Right lobe of liver (tissue), 6 donors: ENCODE results near the gene TYW1. TPM values are rescaled to one million over a fixed set of nuclear protein-coding genes. Genes with fewer than 3 reads are reported as not detected.
"Not testable (repeated sequence)": the region's sequence is repeated elsewhere in the genome, so short reads cannot be mapped to it uniquely, and the experiment has no call there.

ENCODE experiments used
- ATAC-seq, 4 donors: fragments of 200-7000 bp; cut with Tn5 transposase; one replicate each; pipeline ENCODE4 v1.9.1; 2020; ENCODE audit warnings: mild to moderate bottlenecking in 4 of 4, moderate library complexity in 4 of 4
- DNase-seq, 3 donors: peaks; one replicate each; pipeline ENCODE4 v3.0.0-alpha.2; 2020
- H3K27ac ChIP-seq, 3 donors: fragments of 200-600 bp; one replicate each; pipeline ENCODE4 v1.8.0; 2022
- H3K27me3 ChIP-seq, 2 donors: fragments of 200-600 bp; one replicate each; pipeline ENCODE4 v1.8.0; 2022
- H3K36me3 ChIP-seq, 4 donors: fragments of 200-600 bp; sonication (generic) in 1 of 4; one replicate each; pipeline versions ENCODE4 v1.5.1 to v1.8.0; 2017 to 2022; ENCODE audit warnings: control low read depth in 1 of 4
- H3K4me1 ChIP-seq, 4 donors: fragments of 200-600 bp; sonication (generic) in 1 of 4; one replicate each; pipeline versions ENCODE4 v1.5.1 to v1.8.0; 2017 to 2022; ENCODE audit warnings: control low read depth in 1 of 4
- H3K4me3 ChIP-seq, 3 donors: fragments of 200-600 bp; one replicate each; pipeline ENCODE4 v1.8.0; 2022
- H3K9me3 ChIP-seq, 4 donors: fragments of 200-600 bp; sonication (generic) in 1 of 4; one replicate each; pipeline versions ENCODE4 v1.5.1 to v1.8.0; 2017 to 2022; ENCODE audit warnings: control low read depth in 1 of 4
- WGBS: methylation state at CpG from one replicate; pipeline ENCODE4 v1.1.6; 2018; ENCODE audit warnings: low coverage, low lambda C conversion rate; ENCODE audit not compliant: insufficient coverage; ENCODE audit errors: missing lambda C conversion rate; 5-methylcytosine and 5-hydroxymethylcytosine counted together
- intact Hi-C, 2 donors: fragments of 100-400 bp; cut with DNase I; formaldehyde crosslinking; loops; one replicate each; pipeline versions ENCODE4 v1.11.2 to v1.14.1; 2022
- total RNA-seq, 6 experiments: library from RNA; depleted of rRNA in 2 of 6; stranded (reverse); fragments of >200 nt in 2 of 6; fragmentation: NEBNext Ultra II Directional in 3 of 6; extraction: Animal tissue kit (Norgen Biotek cat#: 25700) in 3 of 6; gene quantifications; one replicate each; pipeline versions ENCODE4 v1.1.0 to v1.2.4, GENCODE V29; 2016 to 2023
- donor health status: DM: no; HTN: yes; CAD: no.
- donor health status: DM: no; HTN: no; CAD: no.
- donor health status: DM: no; HTN: no; CAD: no.
- donor health status: DM: no; HTN: yes; CAD: no.
- donor health status: DM: no; HTN: yes; CAD: no.

The TYW1 gene
- total RNA-seq, 6 experiments from 2014 or later = 9.6 to 15.2 (median 10.2) TPM

GRCh38 chr7:67135617-67136486, 139.2 kb downstream of the TYW1 start:
- H3K4me3 ChIP-seq, ATAC-seq, H3K36me3 ChIP-seq, H3K9me3 ChIP-seq, DNase-seq, H3K27me3 ChIP-seq, intact Hi-C loops, H3K27ac ChIP-seq: not testable (repeated sequence)
- 87% methylated on average over 4 of the region's 4 CpGs for WGBS
- H3K4me1 ChIP-seq = peaks cover 0 to 11% (median 0%) of the 10 kb centered on the region in 4 donors

DNA sequence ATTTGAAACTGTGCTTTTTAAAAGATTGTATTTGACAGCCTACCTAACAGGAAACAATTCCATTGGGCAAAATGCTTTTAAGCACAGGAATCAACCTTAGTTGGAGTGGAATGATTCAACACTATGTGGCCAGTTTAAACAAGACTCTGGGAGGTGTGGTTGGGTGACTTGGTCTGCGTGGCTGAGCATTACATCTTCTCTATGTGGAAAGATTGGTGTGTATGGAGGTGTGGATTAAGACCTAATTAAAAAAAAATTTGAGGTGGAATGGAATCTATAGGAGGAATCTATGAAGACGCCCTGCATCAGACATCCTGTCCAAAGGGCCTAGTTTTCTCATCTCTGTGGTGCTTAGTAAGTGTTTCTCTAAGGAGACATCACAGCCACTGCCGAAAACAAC, 140.9 kb downstream of the TYW1 start:
- H3K4me3 ChIP-seq, intact Hi-C loops, H3K9me3 ChIP-seq, H3K27me3 ChIP-seq, DNase-seq, H3K36me3 ChIP-seq, H3K27ac ChIP-seq, H3K4me1 ChIP-seq, ATAC-seq: not testable (repeated sequence)
- 96% methylated on average over 3 of the region's 3 CpGs for WGBS

GRCh38 chr7:67139876-67140275, 143.2 kb downstream of the TYW1 start:
- H3K36me3 ChIP-seq, ATAC-seq, intact Hi-C loops, H3K9me3 ChIP-seq, H3K27ac ChIP-seq, H3K4me1 ChIP-seq, H3K27me3 ChIP-seq, H3K4me3 ChIP-seq, DNase-seq: not testable (repeated sequence)
- 100% methylated on average over 1 of the region's 3 CpGs for WGBS

DNA sequence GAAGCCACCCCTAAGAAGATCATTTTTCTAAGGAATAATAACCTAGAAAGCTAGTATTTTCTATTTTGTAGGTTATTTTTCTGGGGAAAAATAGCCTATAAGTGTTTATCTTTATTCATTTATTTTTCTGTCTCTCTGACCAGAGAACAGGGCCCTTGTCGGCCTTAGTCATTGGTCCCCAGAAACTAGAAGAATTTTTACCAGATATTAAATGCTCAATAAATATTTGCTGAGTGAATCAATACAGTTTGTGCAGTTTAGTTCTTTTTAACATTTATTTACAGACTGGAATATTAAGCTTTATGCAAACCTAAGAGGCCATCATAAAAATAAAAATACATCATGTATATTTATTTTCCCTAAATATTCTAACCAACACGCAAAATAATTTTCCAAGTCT, 144.4 kb downstream of the TYW1 start:
- intact Hi-C loops, H3K36me3 ChIP-seq, H3K27ac ChIP-seq, H3K4me1 ChIP-seq, H3K4me3 ChIP-seq, ATAC-seq, H3K9me3 ChIP-seq, H3K27me3 ChIP-seq, DNase-seq: not testable (repeated sequence)
- 68% methylated on average over 2 of the region's 2 CpGs for WGBS

- intact Hi-C loops, H3K27me3 ChIP-seq, H3K4me1 ChIP-seq, H3K9me3 ChIP-seq, H3K4me3 ChIP-seq, DNase-seq, H3K27ac ChIP-seq, H3K36me3 ChIP-seq: not testable (repeated sequence)
- 69% methylated on average over 9 of the region's 9 CpGs for WGBS
- peak; percentile 60 to 95 (median 84) for ATAC-seq
Observed at GRCh38 chr7:67143091-67143786, 146.6 kb downstream of the TYW1 start.

- H3K9me3 ChIP-seq, H3K27ac ChIP-seq, ATAC-seq, H3K36me3 ChIP-seq, intact Hi-C loops, DNase-seq, H3K4me3 ChIP-seq, H3K4me1 ChIP-seq, H3K27me3 ChIP-seq: not testable (repeated sequence)
- 96% methylated on average over 3 of the region's 3 CpGs for WGBS
Observed at GRCh38 chr7:67145581-67146193, 149.1 kb downstream of the TYW1 start.

DNA sequence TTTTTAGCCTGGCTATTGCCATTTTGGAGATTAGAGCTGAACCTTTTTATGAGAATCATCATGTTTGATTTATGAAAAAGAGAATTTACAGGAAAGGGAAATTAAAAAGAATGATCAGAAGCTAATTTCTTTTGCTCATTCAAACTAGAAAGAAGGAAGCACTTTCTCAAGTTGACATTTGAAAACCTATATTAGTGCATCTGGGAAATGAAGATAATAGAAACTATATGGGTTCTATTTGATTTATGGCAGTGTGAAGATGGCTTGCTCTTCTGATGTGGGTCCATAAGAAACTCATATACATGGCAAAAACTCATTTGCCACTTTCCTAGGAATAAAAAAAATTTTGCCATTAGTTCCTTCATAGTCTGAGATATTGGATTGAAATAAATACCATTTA, 152.5 kb downstream of the TYW1 start:
- H3K36me3 ChIP-seq, H3K4me1 ChIP-seq, H3K9me3 ChIP-seq, DNase-seq, H3K27ac ChIP-seq, ATAC-seq, H3K4me3 ChIP-seq, H3K27me3 ChIP-seq, intact Hi-C loops: not testable (repeated sequence)

DNA sequence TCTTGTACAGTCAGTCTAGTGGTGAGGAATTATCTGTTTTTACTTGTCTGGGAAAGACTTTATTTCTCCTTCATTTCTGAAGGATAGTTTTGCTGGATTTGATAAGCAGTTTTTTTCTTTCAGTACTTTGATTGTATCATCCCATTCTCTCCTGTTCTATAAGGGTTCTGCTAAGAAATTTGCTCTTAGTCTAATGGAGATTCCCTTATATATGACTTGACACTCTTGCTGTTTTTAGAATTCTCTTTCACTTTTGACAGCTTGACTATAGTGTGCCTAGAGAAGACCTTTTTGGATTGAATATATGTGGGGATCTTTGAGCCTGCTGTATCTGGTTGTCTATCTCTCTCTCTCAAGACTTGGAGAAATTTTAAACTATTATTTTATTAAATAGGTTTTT, 157.7 kb downstream of the TYW1 start:
- H3K27ac ChIP-seq, DNase-seq, ATAC-seq, H3K9me3 ChIP-seq, H3K36me3 ChIP-seq, intact Hi-C loops, H3K4me3 ChIP-seq, H3K4me1 ChIP-seq, H3K27me3 ChIP-seq: not testable (repeated sequence)

DNA sequence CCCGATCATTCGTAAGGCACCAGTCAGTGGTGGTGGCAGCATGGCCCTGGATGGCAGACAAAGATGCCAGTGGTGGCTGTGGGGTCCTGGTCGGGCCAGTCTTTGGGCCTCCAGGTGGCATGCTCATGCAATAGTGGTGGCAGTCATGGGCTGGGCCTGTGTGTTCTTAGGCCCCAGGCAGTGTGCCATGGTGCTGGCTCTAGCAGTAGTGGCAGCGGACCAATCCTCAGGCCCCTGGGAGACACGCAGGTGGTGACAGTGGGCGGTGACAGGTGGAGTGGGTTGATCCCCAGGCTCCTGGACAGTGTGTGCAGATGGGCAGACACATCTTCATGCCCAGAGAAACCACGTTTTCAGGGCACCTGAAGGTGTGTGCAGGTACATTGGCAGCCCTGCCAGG, 159.4 kb downstream of the TYW1 start:
- DNase-seq = not testable (repeated sequence)

DNA sequence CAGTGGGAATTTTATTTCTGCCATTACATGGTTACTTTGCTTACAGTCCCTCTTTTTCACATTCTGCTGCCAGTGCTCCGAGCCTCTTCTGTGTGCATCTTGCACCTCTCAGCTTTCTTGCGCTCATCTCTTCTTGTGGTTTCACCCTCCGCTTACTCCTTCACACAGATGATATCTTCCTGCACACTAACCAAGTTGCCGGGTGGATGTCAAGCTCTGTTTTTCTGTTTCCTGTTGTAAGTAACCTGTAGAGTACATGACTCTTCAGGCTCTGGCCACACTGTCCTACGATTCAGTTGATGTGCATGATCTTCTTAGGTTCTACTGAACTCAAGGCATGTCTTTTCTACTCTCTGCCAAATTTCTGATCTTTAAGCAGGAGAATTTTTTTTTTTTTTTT, 166.7 kb downstream of the TYW1 start:
- intact Hi-C loops = not testable (repeated sequence)
- WGBS = 53% methylated on average over 5 of the region's 5 CpGs
- ATAC-seq = peak in 2 of 4 donors; percentile 17 to 32

More for the DNA sequence above, 159.4 kb downstream of the TYW1 start:
- H3K4me3 ChIP-seq, H3K27me3 ChIP-seq, H3K36me3 ChIP-seq, H3K9me3 ChIP-seq, intact Hi-C loops, H3K4me1 ChIP-seq, H3K27ac ChIP-seq: not testable (repeated sequence)
- WGBS = no CpG with 5 or more reads among the region's 7 CpGs
- ATAC-seq = peak in 1 of 4 donors; percentile 33

GRCh38 chr7:67171151-67171550, 174.5 kb downstream of the TYW1 start:
- 60% methylated on average over 2 of the region's 3 CpGs for whole genome bisulfite sequencing
- H3K4me3 ChIP-seq, intact Hi-C loops, H3K9me3 ChIP-seq, H3K36me3 ChIP-seq, H3K27me3 ChIP-seq, DNase-seq, H3K4me1 ChIP-seq, ATAC-seq, H3K27ac ChIP-seq: not testable (repeated sequence)

More for the DNA sequence above, 166.7 kb downstream of the TYW1 start:
- H3K27ac ChIP-seq, H3K27me3 ChIP-seq, H3K36me3 ChIP-seq, DNase-seq, H3K9me3 ChIP-seq, H3K4me1 ChIP-seq, H3K4me3 ChIP-seq: not testable (repeated sequence)
